GM23338 (cell line): ENCODE data around the gene MANEA. TPM values are rescaled to one million over a fixed set of nuclear protein-coding genes. Genes with fewer than 3 reads are reported as not detected.

Experiments used
- ATAC-seq: fragments of 200-7000 bp; cut with Tn5 transposase; 3 replicates; pipeline ENCODE4 v1.9.1; 2020
- DNase-seq: peaks from one replicate; pipeline ENCODE4 v3.0.0-alpha.2; 2015; ENCODE audit warnings: low spot score
- H2AFZ ChIP-seq: fragments of 200-600 bp; sonication (generic); 2 replicates; pipeline ENCODE4 v1.8.0; 2016; ENCODE audit warnings: antibody characterized with exemption, mild to moderate bottlenecking, moderate library complexity
- H3F3A ChIP-seq: fragments of 200-600 bp; sonication (generic); replicated peaks from 2 replicates; pipeline ENCODE4 v1.8.0; 2017; ENCODE audit warnings: antibody characterized with exemption, mixed run types, low read depth
- H3K27ac ChIP-seq: fragments of 200-600 bp; sonication (generic); 2 replicates; pipeline ENCODE4 v1.6.1; 2016; ENCODE audit warnings: low read depth
- H3K27me3 ChIP-seq: fragments of 200-600 bp; sonication (generic); 2 replicates; pipeline ENCODE4 v1.8.0; 2016; ENCODE audit warnings: mild to moderate bottlenecking, mixed run types, moderate library complexity; ENCODE audit not compliant: insufficient read depth
- H3K36me3 ChIP-seq: fragments of 200-600 bp; sonication (generic); 2 replicates; pipeline ENCODE4 v1.8.0; 2016; ENCODE audit warnings: mild to moderate bottlenecking; ENCODE audit not compliant: insufficient read depth
- H3K4me1 ChIP-seq: fragments of 200-600 bp; sonication (generic); 2 replicates; pipeline ENCODE4 v1.8.0; 2016; ENCODE audit warnings: mild to moderate bottlenecking, moderate library complexity; ENCODE audit not compliant: insufficient read depth
- H3K4me2 ChIP-seq: fragments of 200-600 bp; sonication (generic); 2 replicates; pipeline ENCODE4 v1.7.1; 2017; ENCODE audit warnings: mixed run types
- H3K4me3 ChIP-seq: fragments of 200-600 bp; sonication (generic); 2 replicates; pipeline ENCODE4 v1.6.1; 2016; ENCODE audit warnings: mixed run types
- H3K79me2 ChIP-seq: fragments of 200-600 bp; sonication (generic); replicated peaks from 2 replicates; pipeline ENCODE4 v1.8.0; 2017; ENCODE audit warnings: mild to moderate bottlenecking; ENCODE audit not compliant: insufficient read depth
- H3K9me2 ChIP-seq: fragments of 200-600 bp; sonication (generic); 2 replicates; pipeline ENCODE4 v1.8.0; 2017; ENCODE audit not compliant: insufficient read depth
- H4K20me1 ChIP-seq: fragments of 200-600 bp; sonication (generic); replicated peaks from 2 replicates; pipeline ENCODE4 v1.8.0; 2017; ENCODE audit warnings: mild to moderate bottlenecking; ENCODE audit not compliant: insufficient read depth
- H3K27ac Mint-ChIP-seq: 2 replicates; pipeline ENCODE4 v1.8.0; 2020; ENCODE audit warnings: inconsistent platforms, mild to moderate bottlenecking, moderate library complexity, mixed read lengths
- H3K27me3 Mint-ChIP-seq: 3 replicates; pipeline ENCODE4 v1.8.0; 2022; ENCODE audit warnings: low read depth, mild to moderate bottlenecking, moderate library complexity, mixed read lengths, inconsistent platforms; ENCODE audit not compliant: insufficient read depth, poor library complexity
- H3K36me3 Mint-ChIP-seq: 3 replicates; pipeline ENCODE4 v1.8.0; 2021; ENCODE audit warnings: low read depth, mild to moderate bottlenecking, inconsistent platforms, moderate library complexity, mixed read lengths
- H3K4me1 Mint-ChIP-seq: 3 replicates; pipeline ENCODE4 v1.8.0; 2020; ENCODE audit warnings: mild to moderate bottlenecking, inconsistent platforms, mixed read lengths
- H3K4me3 Mint-ChIP-seq: 3 replicates; pipeline ENCODE4 v1.8.0; 2021; ENCODE audit warnings: moderate library complexity, mild to moderate bottlenecking, inconsistent platforms, mixed read lengths
- H3K9me3 Mint-ChIP-seq: 3 replicates; pipeline ENCODE4 v1.8.0; 2020; ENCODE audit warnings: moderate library complexity, mild to moderate bottlenecking, inconsistent platforms, mixed read lengths
- EZH2phosphoT487 ChIP-seq: fragments of 200-600 bp; sonication (generic); IDR thresholded peaks from one replicate; pipeline ENCODE4 v1.8.1; 2018; ENCODE audit warnings: antibody characterized with exemption; ENCODE audit not compliant: unreplicated experiment
- JUNB ChIP-seq: IDR thresholded peaks from one replicate; pipeline ENCODE4 v1.6.1; 2016; ENCODE audit warnings: antibody characterized with exemption; ENCODE audit not compliant: unreplicated experiment
- NANOG ChIP-seq: IDR thresholded peaks from 2 replicates; pipeline ENCODE4 v1.6.1; 2016; ENCODE audit warnings: antibody characterized with exemption, borderline replicate concordance
- ZNF114 ChIP-seq: fragments of 250-450 bp; sonication (Bioruptor Pico); IDR thresholded peaks from 2 replicates; pipeline ENCODE4 v1.5.0; 2020; ENCODE audit warnings: mild to moderate bottlenecking, moderate library complexity
- ZNF331 ChIP-seq: fragments of 250-450 bp; sonication (Bioruptor Pico); IDR thresholded peaks from 2 replicates; pipeline ENCODE4 v1.5.0; 2020; ENCODE audit warnings: low read depth, mild to moderate bottlenecking, moderate library complexity
- polyA plus RNA-seq: library from polyadenylated mRNA; unstranded; fragments of >200 nt; fragmentation: Nextera tagmentation; extraction: Ambion mirVana; gene quantifications from 2 replicates; pipeline ENCODE4 v1.2.1, GENCODE V29; 2016
- total RNA-seq: library from RNA; depleted of rRNA; stranded (reverse); fragments of >200 nt; shearing (Covaris generic); gene quantifications from 2 replicates; pipeline ENCODE4 v1.2.3, GENCODE V29; 2014
- TF ChIP-seq, protein P1 (sequence below): fragments of 250-450 bp; sonication (Bioruptor Pico); IDR thresholded peaks from 2 replicates; pipeline ENCODE4 v1.5.0; 2020; ENCODE audit warnings: mild to moderate bottlenecking, moderate library complexity
- TF ChIP-seq, protein P2 (sequence below): IDR thresholded peaks from 2 replicates; pipeline ENCODE4 v1.6.1; 2016; ENCODE audit warnings: antibody characterized with exemption

MANEA gene
- total and polyA plus RNA-seq, 2 experiments from 2014 or later, result 4.8 to 9.8 TPM

DNA sequence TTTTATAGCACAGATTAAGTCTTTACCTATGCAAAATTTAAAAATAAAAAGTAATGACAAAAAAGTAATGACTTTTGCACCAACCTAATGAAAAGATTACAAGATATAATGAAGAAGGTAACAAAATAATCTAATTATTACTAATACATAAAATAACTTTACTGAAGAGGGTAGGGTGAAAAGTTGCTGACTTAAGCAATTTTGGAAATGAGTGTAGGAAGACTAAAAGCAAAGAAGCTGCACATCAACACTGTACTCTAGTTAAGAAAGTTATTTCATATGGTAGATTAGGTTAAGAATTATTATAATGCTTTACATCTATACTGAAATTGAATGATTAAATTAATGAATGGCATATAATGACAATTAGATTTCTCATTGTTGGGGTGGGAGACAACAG lies 76.8 kb downstream of the MANEA start (continued):
- TF ChIP-seq, protein P1, sequence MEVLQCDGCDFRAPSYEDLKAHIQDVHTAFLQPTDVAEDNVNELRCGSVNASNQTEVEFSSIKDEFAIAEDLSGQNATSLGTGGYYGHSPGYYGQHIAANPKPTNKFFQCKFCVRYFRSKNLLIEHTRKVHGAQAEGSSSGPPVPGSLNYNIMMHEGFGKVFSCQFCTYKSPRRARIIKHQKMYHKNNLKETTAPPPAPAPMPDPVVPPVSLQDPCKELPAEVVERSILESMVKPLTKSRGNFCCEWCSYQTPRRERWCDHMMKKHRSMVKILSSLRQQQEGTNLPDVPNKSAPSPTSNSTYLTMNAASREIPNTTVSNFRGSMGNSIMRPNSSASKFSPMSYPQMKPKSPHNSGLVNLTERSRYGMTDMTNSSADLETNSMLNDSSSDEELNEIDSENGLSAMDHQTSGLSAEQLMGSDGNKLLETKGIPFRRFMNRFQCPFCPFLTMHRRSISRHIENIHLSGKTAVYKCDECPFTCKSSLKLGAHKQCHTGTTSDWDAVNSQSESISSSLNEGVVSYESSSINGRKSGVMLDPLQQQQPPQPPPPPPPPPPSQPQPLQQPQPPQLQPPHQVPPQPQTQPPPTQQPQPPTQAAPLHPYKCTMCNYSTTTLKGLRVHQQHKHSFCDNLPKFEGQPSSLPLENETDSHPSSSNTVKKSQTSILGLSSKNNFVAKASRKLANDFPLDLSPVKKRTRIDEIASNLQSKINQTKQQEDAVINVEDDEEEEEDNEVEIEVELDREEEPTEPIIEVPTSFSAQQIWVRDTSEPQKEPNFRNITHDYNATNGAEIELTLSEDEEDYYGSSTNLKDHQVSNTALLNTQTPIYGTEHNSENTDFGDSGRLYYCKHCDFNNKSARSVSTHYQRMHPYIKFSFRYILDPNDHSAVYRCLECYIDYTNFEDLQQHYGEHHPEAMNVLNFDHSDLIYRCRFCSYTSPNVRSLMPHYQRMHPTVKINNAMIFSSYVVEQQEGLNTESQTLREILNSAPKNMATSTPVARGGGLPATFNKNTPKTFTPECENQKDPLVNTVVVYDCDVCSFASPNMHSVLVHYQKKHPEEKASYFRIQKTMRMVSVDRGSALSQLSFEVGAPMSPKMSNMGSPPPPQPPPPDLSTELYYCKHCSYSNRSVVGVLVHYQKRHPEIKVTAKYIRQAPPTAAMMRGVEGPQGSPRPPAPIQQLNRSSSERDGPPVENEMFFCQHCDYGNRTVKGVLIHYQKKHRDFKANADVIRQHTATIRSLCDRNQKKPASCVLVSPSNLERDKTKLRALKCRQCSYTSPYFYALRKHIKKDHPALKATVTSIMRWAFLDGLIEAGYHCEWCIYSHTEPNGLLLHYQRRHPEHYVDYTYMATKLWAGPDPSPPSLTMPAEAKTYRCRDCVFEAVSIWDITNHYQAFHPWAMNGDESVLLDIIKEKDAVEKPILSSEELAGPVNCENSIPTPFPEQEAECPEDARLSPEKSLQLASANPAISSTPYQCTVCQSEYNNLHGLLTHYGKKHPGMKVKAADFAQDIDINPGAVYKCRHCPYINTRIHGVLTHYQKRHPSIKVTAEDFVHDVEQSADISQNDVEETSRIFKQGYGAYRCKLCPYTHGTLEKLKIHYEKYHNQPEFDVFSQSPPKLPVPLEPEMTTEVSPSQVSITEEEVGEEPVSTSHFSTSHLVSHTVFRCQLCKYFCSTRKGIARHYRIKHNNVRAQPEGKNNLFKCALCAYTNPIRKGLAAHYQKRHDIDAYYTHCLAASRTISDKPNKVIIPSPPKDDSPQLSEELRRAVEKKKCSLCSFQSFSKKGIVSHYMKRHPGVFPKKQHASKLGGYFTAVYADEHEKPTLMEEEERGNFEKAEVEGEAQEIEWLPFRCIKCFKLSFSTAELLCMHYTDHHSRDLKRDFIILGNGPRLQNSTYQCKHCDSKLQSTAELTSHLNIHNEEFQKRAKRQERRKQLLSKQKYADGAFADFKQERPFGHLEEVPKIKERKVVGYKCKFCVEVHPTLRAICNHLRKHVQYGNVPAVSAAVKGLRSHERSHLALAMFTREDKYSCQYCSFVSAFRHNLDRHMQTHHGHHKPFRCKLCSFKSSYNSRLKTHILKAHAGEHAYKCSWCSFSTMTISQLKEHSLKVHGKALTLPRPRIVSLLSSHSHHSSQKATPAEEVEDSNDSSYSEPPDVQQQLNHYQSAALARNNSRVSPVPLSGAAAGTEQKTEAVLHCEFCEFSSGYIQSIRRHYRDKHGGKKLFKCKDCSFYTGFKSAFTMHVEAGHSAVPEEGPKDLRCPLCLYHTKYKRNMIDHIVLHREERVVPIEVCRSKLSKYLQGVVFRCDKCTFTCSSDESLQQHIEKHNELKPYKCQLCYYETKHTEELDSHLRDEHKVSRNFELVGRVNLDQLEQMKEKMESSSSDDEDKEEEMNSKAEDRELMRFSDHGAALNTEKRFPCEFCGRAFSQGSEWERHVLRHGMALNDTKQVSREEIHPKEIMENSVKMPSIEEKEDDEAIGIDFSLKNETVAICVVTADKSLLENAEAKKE (CRISPR knock-in tag), result no peak
- TF ChIP-seq JUNB (no peak), EZH2phosphoT487 (no peak)
- TF ChIP-seq, protein P2, sequence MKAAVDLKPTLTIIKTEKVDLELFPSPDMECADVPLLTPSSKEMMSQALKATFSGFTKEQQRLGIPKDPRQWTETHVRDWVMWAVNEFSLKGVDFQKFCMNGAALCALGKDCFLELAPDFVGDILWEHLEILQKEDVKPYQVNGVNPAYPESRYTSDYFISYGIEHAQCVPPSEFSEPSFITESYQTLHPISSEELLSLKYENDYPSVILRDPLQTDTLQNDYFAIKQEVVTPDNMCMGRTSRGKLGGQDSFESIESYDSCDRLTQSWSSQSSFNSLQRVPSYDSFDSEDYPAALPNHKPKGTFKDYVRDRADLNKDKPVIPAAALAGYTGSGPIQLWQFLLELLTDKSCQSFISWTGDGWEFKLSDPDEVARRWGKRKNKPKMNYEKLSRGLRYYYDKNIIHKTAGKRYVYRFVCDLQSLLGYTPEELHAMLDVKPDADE, result no peak

DNA sequence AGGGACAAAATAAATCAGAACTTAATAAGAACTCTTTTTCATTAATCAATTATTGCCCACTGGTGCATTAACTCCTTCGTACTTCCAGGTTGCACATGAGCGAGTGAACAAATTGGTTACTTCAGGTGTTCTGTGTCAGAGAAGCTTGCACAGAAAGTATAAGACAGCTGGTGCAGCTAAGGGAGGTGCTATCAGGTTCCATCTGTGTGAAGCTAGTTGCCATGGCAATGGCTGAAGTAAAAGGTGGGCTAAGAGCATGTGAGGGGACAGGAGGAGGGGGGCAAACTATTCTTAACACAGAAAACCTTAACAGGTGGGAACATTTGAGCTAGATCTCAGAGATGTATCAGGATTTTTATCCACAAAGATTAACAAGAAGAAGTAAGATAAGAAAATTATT lies 81.6 kb downstream of the MANEA start:
- Histone ChIP-seq H3K36me3 (no peaks in the 10 kb centered on the region), H3K27me3 (no peaks in the 10 kb centered on the region), H3K4me3 (no peak overlapping the region), H4K20me1 (no peaks in the 10 kb centered on the region), H3K9me2 (no peaks in the 10 kb centered on the region), H2AFZ (no peak overlapping the region), H3K27ac (no peak overlapping the region), H3K4me2 (no peak overlapping the region), H3K79me2 (no peaks in the 10 kb centered on the region), H3F3A (no peaks in the 10 kb centered on the region), H3K4me1 (no peaks in the 10 kb centered on the region)
- Mint-ChIP-seq H3K9me3 (no peaks in the 10 kb centered on the region), H3K36me3 (no peaks in the 10 kb centered on the region), H3K27ac (no peak overlapping the region), H3K4me1 (no peaks in the 10 kb centered on the region), H3K27me3 (no peaks in the 10 kb centered on the region), H3K4me3 (no peak overlapping the region)
- DNase-seq (no peak), ATAC-seq (no peak)
- TF ChIP-seq ZNF114 (no peak), JUNB (no peak), NANOG (no peak), ZNF331 (CRISPR knock-in tag) (no peak)
